GM21367 (cell line): Measurements from ENCODE around the gene CHPF2.

Experiments used
- ATAC-seq: cut with Tn5 transposase; IDR thresholded peaks from one replicate; pipeline ENCODE4 v1.9.1; 2021; ENCODE audit not compliant: unreplicated experiment

CHPF2 gene, protein sequence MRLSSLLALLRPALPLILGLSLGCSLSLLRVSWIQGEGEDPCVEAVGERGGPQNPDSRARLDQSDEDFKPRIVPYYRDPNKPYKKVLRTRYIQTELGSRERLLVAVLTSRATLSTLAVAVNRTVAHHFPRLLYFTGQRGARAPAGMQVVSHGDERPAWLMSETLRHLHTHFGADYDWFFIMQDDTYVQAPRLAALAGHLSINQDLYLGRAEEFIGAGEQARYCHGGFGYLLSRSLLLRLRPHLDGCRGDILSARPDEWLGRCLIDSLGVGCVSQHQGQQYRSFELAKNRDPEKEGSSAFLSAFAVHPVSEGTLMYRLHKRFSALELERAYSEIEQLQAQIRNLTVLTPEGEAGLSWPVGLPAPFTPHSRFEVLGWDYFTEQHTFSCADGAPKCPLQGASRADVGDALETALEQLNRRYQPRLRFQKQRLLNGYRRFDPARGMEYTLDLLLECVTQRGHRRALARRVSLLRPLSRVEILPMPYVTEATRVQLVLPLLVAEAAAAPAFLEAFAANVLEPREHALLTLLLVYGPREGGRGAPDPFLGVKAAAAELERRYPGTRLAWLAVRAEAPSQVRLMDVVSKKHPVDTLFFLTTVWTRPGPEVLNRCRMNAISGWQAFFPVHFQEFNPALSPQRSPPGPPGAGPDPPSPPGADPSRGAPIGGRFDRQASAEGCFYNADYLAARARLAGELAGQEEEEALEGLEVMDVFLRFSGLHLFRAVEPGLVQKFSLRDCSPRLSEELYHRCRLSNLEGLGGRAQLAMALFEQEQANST

DNA sequence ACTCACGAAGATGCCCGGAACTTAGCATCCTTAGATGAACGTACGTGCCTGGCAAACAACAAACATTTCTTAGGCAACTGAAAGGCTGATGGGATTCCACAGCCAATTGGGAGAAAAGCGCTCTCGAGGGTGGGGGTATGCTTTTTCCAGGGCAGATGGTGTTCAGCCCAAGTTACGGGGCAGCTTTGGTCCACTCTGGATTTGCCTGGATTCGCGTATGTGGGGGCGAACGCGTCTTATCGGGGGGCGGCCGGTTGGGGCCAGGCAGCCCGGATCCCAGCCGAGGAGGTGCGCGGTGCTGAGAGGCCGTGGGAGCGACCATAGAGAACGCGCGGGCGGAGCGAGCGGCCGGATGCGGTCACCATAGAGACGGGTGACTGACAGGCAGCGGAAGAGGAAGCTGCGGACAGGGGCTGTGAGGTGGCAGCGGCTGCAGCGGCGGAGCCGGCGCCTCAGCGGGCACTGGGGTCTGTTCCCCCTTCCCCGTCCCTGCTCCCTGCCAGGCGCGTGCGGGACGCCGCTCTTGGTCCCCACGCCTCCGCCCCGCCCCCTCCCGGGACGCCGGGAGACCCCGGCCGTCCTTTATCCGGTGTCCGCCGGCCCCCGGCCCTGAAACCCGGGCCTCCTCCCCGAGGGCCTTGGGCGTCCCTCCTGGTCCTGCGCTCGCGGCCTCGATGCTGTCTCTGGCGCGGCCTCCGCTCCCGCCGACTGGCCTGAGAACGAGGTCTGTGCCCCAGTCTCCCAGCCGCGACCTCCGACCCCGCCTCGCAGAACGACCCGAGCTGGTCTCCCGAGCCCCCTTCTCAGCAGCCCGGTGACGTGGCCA, at the start of gene CHPF2:
Gene CHPF2 (plus strand): TSS at position 393 of the 826 bp plus-strand sequence. CDS start 1,529 bp downstream, outside the sequence.
- ATAC-seq: peak; percentile 94

DNA sequence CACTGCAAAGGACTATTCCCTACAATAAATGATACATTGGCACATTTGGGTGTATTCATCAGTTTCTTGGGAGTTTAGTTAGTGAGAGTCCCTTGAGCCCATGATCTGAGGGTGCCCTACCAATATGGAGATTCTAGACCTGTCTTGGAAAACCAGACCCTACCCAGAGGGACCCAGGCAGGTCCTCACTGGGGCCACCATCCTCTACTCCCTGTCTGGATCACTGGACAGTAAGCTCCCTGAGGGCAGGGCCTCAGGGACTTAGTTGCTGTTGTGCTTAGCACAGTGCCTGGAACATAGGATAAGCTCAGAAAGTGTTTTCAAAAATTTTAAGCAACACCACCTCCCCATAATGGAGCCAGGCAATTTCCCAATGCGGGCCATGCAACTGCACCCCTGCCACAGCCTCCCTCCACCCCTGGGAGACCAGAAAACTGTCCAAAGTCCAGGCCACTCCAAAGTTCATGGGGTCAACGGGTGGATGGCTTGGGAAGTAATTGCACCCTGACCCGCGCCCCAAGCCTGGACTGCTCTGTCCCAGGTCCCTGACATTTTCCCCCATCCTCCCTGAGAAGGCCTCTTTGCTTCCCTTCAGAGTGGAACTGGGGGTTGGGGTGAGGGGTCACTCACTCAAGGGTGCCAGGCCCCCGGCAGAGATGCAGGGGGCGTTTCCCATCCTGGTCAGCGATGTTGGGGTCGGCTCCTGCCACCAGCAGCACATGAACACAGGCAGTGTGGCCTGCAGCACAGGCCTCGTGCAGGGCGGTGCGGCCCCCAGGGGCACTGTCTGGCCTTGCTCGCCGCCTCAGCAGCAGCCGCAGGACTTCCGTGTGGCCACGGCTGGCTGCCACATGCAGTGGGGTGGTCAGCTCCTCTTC, 46.3 kb upstream of the CHPF2 start:
- no peak for ATAC-seq

GRCh38 chr7:151186640-151187408, 45.5 kb upstream of the CHPF2 start, which contains the start of gene ASB10:
Gene ASB10 (minus strand): TSS chr7:151187250. CDS start chr7:151187130, 120 bp downstream.
- no peak for ATAC-seq

- ATAC-seq: no peak
These were observed 44.7 kb upstream of the CHPF2 start for GRCh38 chr7:151187409-151188251.

DNA sequence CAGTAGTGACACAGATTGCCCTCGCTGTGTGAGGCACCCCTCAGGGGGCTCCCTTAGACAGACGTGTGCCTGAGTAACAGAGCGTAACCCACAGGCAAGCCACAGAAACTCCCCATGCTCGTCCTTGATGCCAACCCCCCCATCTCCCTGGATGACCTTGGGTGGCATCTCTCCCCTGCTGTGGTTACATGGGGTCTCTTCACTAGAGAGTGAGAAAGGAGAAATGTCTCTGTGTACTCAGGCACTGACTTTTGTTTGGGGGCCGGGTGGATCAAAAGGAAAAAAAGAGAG, 44.1 kb upstream of the CHPF2 start:
- ATAC-seq: no peak

DNA sequence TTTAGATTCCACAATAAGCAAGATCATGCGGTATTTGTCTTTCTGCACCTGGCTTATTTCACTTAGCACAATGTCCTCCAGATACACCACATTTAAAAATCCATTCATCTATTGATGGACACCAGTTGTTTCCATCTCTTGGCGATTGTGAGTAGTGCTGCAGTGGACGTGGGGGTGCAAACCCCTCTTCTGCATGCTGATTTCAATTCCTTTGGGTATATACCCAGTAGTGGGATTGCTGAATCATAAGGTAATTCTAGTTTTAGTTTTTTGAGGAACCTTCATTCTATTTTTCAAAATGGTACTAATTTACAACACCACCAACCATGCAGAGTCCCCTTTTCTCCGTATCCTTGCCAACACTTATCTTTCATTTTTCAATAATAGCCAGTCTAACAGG, 43.2 kb upstream of the CHPF2 start:
- no peak for ATAC-seq

GRCh38 chr7:151191544-151191943, 40.7 kb upstream of the CHPF2 start:
- ATAC-seq: no peak

GRCh38 chr7:151192002-151192539, 40.2 kb upstream of the CHPF2 start:
- no peak for ATAC-seq

GRCh38 chr7:151193203-151193978, 38.9 kb upstream of the CHPF2 start:
- ATAC-seq: no peak

GRCh38 chr7:151194188-151194587, 38.1 kb upstream of the CHPF2 start:
- ATAC-seq: no peak

GRCh38 chr7:151195616-151196450, 36.5 kb upstream of the CHPF2 start:
- ATAC-seq: no peak

DNA sequence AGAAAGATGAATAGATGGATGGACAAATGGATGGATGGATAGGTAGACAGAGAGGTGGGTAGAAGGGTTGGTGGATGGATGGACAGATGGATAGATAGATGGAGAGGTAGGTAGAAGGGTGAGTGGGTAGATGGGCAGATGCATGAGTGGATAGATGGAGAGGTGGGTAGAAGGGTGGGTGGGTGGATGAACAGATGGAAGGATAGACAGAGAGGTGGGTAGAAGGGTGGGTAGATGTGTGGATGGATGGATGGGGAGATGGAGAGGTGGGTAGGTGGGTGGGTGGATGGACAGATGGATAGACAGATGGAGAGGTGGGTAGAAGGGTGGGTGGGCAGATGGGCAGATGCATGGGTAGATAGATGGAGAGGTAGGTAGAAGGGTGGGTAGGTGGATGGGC, 34.4 kb upstream of the CHPF2 start:
- no peak for ATAC-seq

GRCh38 chr7:151198945-151199848, 33.1 kb upstream of the CHPF2 start:
- no peak for ATAC-seq

DNA sequence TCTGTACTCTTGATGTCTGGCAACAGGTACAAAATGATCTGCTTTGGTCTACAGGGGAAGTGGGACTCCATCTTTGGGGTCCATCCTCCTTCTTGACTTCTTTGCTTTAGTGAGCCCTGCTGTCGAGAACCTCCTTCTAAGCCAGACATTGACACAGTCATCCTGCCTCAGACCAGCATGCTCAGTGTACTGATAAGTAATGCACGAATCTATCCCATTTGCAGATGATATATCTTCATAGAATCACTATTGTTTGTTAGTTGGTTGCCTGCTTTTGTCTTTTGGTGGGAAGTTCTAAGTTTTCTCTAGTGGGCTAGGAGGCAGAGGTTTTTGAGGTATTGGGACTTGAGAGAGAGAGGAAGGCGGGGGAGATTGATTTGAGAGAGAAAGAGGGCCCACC, 30.9 kb upstream of the CHPF2 start:
- no peak for ATAC-seq

DNA sequence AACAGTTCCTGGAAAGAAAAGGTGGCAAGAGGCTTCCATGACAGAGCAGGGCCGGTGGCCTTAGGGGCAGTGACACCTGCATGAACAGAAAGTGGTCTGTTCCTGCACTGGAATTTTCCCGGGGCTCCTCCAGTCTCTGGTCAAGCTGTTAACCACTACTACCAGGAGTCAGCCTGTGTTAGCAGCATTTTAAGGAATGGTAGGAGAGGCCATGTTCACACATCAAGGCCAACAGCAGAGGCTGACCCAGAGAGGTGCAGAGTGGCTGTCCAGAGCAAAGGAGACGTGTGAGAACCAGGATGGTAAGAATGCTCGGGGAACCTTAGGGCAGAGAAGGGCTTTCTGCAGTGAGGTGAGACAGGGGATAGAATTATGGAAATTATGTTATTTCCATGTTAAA, 30.5 kb upstream of the CHPF2 start:
- no peak for ATAC-seq

- no peak for ATAC-seq
These were observed 29.4 kb upstream of the CHPF2 start for GRCh38 chr7:151202836-151203235.
